Amniotic stem cell (primary cell): ENCODE data around the gene SHB.

ENCODE experiments used
- DNase-seq: peaks from one replicate; lab custom pipeline; 2025; lab: John Stamatoyannopoulos, UW

Gene SHB

GRCh38 chr9:37953206-37953774 is 115.7 kb downstream of the SHB start:
- no peak for DNase-seq

- DNase-seq = peak; percentile 20
These were observed 116.3 kb downstream of the SHB start for GRCh38 chr9:37952731-37953130.

- no peak for DNase-seq
These were observed 117.2 kb downstream of the SHB start for GRCh38 chr9:37951671-37952449.

- DNase-seq = no peak
These were observed 118.5 kb downstream of the SHB start for GRCh38 chr9:37950561-37950960.

- no peak for DNase-seq
These were observed 119.5 kb downstream of the SHB start for GRCh38 chr9:37949576-37949975.

- no peak for DNase-seq
These were observed 120.5 kb downstream of the SHB start for GRCh38 chr9:37948417-37948980.

- no peak for DNase-seq
These were observed 121.0 kb downstream of the SHB start for GRCh38 chr9:37947977-37948376.

GRCh38 chr9:37947471-37947870 is 121.6 kb downstream of the SHB start:
- no peak for DNase-seq

GRCh38 chr9:37946971-37947370 is 122.1 kb downstream of the SHB start:
- no peak for DNase-seq

GRCh38 chr9:37946041-37946440 is 123.0 kb downstream of the SHB start:
- DNase-seq = no peak

- no peak for DNase-seq
These were observed 124.2 kb downstream of the SHB start for GRCh38 chr9:37944671-37945481.

GRCh38 chr9:37944266-37944650 is 124.8 kb downstream of the SHB start:
- no peak for DNase-seq

- peak; percentile 40 for DNase-seq
These were observed 125.4 kb downstream of the SHB start for GRCh38 chr9:37943345-37944265.

GRCh38 chr9:37942621-37943344 is 126.2 kb downstream of the SHB start:
- DNase-seq = no peak

GRCh38 chr9:37941253-37941652 is 127.8 kb downstream of the SHB start:
- no peak for DNase-seq

GRCh38 chr9:37939575-37940095 is 129.4 kb downstream of the SHB start:
- DNase-seq = no peak

GRCh38 chr9:37938121-37938891 is 130.7 kb downstream of the SHB start:
- peak; percentile 62 for DNase-seq

- DNase-seq = no peak
These were observed 131.7 kb downstream of the SHB start for GRCh38 chr9:37937366-37937765.

- DNase-seq = peak; percentile 55
These were observed 132.1 kb downstream of the SHB start for GRCh38 chr9:37936965-37937364.

GRCh38 chr9:37936376-37936775 is 132.7 kb downstream of the SHB start:
- DNase-seq = no peak
